ENCODE measurements around the gene TCTA. TPM values are rescaled to one million over a fixed set of nuclear protein-coding genes. Genes with fewer than 3 reads are reported as not detected.

The TCTA gene
- polyA plus RNA-seq, 1 of the 3 experiments (the other 2 are of a cell fraction) = 42.1 TPM

DNA sequence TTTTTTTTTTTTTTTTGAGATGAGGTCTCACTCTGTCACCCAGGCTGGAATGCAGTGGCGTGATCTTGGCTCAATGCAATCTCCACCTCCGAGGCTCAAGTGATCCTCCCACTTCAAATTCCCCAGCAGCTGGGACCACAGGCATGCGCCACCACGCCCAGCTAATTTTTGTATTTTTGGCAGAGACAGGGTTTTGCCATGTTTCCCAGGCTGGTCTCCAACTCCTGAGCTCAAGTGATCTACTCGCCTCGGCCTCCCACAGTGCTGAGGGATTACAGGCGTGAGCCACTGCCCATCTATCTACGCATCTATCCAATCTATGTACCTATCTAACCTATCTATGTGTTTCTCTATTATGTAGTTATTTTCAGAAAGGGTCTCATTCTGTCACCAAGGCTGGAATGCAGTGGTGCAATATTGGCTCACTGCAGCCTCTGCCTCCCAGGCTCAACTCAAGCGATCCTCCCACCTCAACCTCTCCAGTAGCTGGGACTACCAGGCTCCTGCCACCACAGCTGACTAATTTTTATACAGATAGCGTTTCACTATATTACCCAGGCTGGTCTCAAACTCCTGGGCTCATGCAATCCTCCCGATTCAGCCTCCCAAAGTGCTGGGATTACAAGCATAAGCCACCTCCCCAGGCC, 33.9 kb upstream of the TCTA start:
- Histone ChIP-seq H3K27ac (ENCODE audit: low read depth in 2 of 2, low read length in 1 of 2) (peak overlapping the region in 1 of 2 experiments; percentile 31; a peak in 2 of 4 replicates), H3K79me2 (ENCODE audit: insufficient read depth) (peaks cover 100% of the 10 kb centered on the region), H2AFZ (ENCODE audit: low read depth) (no peak overlapping the region), H3K4me3 (ENCODE audit: low read depth in 2 of 2, low read length in 1 of 2) (no peak overlapping the region), H3K4me2 (no peak overlapping the region), H3F3A (replicated peaks; ENCODE audit: insufficient read depth) (peaks cover 27% of the 10 kb centered on the region), H3K27me3 (ENCODE audit: insufficient read depth) (no peaks in the 10 kb centered on the region), H3K4me1 (ENCODE audit: control insufficient read depth in 1 of 2, insufficient read depth in 2 of 2, low read depth in 1 of 2, low read length in 1 of 2) (no peaks in the 10 kb centered on the region), H3K9ac (no peak overlapping the region), H3K9me3 (no peaks in the 10 kb centered on the region), H3K9me2 (no peaks in the 10 kb centered on the region), H4K20me1 (ENCODE audit: insufficient read depth) (peaks cover 100% of the 10 kb centered on the region), H3K36me3 (replicated peaks in 1 of 2; ENCODE audit: control insufficient read depth in 1 of 2, insufficient read depth in 2 of 2, low read length in 1 of 2) (peaks cover 3 to 26% of the 10 kb centered on the region in 2 experiments)
- 83% methylated on average over 11 of the region's 11 CpGs for WGBS (ENCODE audit: low lambda C conversion rate)
- ChIA-PET CTCF (interaction anchor here (1.5 kb wide), 1 partner anchor 71 kb away, joined by 4 read pairs; no protein-coding TSS in a partner anchor), POLR2A (no interaction called here)
- DNase-seq = no peak
- TF ChIP-seq RAD21 (IDR thresholded peaks at IDR 0.05; ENCODE audit: low read length) (no peak), FOXJ3 (CRISPR knock-in tag; IDR thresholded peaks at IDR 0.05) (no peak), EP300 (IDR thresholded peaks at IDR 0.05; ENCODE audit: borderline replicate concordance in 1 of 2, low read depth in 1 of 2, low read length in 1 of 2) (no peak), ELF1 (IDR thresholded peaks at IDR 0.05) (no peak), CHD2 (IDR thresholded peaks at IDR 0.05; ENCODE audit: low read length, partially characterized antibody) (no peak), TCF12 (IDR thresholded peaks at IDR 0.05) (no peak), GABPA (IDR thresholded peaks at IDR 0.05; ENCODE audit: low read depth) (no peak), RFX5 (IDR thresholded peaks at IDR 0.05; ENCODE audit: low read length) (no peak), SIN3A (IDR thresholded peaks at IDR 0.05; ENCODE audit: borderline replicate concordance, low read depth, low read length) (no peak), RCOR1 (IDR thresholded peaks at IDR 0.05; ENCODE audit: low read length) (no peak), GATA2 (CRISPR knock-in tag; IDR thresholded peaks at IDR 0.05) (no peak), FOSL2 (IDR thresholded peaks at IDR 0.05; ENCODE audit: borderline replicate concordance, low read depth) (no peak), MEF2A (IDR thresholded peaks at IDR 0.05; ENCODE audit: borderline replicate concordance, low read depth) (no peak), MXI1 (IDR thresholded peaks at IDR 0.05; ENCODE audit: low read depth, low read length) (no peak), YY1 (IDR thresholded peaks at IDR 0.05; ENCODE audit: low read depth) (no peak)
- TF ChIP-seq, protein P1, sequence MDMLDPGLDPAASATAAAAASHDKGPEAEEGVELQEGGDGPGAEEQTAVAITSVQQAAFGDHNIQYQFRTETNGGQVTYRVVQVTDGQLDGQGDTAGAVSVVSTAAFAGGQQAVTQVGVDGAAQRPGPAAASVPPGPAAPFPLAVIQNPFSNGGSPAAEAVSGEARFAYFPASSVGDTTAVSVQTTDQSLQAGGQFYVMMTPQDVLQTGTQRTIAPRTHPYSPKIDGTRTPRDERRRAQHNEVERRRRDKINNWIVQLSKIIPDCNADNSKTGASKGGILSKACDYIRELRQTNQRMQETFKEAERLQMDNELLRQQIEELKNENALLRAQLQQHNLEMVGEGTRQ (IDR thresholded peaks at IDR 0.05; ENCODE audit: borderline replicate concordance, low read depth, low read length) = no peak
- TF ChIP-seq, protein P2, sequence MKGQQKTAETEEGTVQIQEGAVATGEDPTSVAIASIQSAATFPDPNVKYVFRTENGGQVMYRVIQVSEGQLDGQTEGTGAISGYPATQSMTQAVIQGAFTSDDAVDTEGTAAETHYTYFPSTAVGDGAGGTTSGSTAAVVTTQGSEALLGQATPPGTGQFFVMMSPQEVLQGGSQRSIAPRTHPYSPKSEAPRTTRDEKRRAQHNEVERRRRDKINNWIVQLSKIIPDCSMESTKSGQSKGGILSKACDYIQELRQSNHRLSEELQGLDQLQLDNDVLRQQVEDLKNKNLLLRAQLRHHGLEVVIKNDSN (IDR thresholded peaks at IDR 0.05; ENCODE audit: borderline replicate concordance, low read depth) = no peak
- TF ChIP-seq, protein P3, sequence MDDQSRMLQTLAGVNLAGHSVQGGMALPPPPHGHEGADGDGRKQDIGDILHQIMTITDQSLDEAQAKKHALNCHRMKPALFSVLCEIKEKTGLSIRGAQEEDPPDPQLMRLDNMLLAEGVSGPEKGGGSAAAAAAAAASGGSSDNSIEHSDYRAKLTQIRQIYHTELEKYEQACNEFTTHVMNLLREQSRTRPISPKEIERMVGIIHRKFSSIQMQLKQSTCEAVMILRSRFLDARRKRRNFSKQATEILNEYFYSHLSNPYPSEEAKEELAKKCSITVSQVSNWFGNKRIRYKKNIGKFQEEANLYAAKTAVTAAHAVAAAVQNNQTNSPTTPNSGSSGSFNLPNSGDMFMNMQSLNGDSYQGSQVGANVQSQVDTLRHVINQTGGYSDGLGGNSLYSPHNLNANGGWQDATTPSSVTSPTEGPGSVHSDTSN (IDR thresholded peaks at IDR 0.05) = no peak
- TF ChIP-seq, protein P4, sequence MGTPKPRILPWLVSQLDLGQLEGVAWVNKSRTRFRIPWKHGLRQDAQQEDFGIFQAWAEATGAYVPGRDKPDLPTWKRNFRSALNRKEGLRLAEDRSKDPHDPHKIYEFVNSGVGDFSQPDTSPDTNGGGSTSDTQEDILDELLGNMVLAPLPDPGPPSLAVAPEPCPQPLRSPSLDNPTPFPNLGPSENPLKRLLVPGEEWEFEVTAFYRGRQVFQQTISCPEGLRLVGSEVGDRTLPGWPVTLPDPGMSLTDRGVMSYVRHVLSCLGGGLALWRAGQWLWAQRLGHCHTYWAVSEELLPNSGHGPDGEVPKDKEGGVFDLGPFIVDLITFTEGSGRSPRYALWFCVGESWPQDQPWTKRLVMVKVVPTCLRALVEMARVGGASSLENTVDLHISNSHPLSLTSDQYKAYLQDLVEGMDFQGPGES (IDR thresholded peaks at IDR 0.05; ENCODE audit: low read depth, low read length) = no peak
- TF ChIP-seq, protein P5, sequence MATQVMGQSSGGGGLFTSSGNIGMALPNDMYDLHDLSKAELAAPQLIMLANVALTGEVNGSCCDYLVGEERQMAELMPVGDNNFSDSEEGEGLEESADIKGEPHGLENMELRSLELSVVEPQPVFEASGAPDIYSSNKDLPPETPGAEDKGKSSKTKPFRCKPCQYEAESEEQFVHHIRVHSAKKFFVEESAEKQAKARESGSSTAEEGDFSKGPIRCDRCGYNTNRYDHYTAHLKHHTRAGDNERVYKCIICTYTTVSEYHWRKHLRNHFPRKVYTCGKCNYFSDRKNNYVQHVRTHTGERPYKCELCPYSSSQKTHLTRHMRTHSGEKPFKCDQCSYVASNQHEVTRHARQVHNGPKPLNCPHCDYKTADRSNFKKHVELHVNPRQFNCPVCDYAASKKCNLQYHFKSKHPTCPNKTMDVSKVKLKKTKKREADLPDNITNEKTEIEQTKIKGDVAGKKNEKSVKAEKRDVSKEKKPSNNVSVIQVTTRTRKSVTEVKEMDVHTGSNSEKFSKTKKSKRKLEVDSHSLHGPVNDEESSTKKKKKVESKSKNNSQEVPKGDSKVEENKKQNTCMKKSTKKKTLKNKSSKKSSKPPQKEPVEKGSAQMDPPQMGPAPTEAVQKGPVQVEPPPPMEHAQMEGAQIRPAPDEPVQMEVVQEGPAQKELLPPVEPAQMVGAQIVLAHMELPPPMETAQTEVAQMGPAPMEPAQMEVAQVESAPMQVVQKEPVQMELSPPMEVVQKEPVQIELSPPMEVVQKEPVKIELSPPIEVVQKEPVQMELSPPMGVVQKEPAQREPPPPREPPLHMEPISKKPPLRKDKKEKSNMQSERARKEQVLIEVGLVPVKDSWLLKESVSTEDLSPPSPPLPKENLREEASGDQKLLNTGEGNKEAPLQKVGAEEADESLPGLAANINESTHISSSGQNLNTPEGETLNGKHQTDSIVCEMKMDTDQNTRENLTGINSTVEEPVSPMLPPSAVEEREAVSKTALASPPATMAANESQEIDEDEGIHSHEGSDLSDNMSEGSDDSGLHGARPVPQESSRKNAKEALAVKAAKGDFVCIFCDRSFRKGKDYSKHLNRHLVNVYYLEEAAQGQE (IDR thresholded peaks at IDR 0.05; ENCODE audit: low read depth, low read length) = no peak

Measured in SK-N-SH (cell line).